Lung (tissue), 12 donors: ENCODE measurements around the gene PDE9A. TPM values are rescaled to one million over a fixed set of nuclear protein-coding genes. Genes with fewer than 3 reads are reported as not detected.

ENCODE experiments used
- ATAC-seq: fragments of 200-7000 bp; cut with Tn5 transposase; one replicate; pipeline ENCODE4 v1.9.1; 2020; ENCODE audit warnings: moderate number of reproducible peaks; ENCODE audit not compliant: insufficient read depth, low FRiP score
- DNase-seq, 3 donors: peaks; one replicate each; pipeline ENCODE4 v3.0.0-alpha.2; 2013 to 2017
- H3K27ac ChIP-seq, 2 donors: one replicate each; pipeline ENCODE4 v1.5.1; 2013; ENCODE audit warnings: mild to moderate bottlenecking in 2 of 2, moderate library complexity in 2 of 2, control low read depth in 1 of 2, inconsistent platforms in 1 of 2, low read depth in 1 of 2, low read length in 1 of 2
- H3K27me3 ChIP-seq, 3 donors: one replicate each; pipeline ENCODE4 v1.5.1; 2013; ENCODE audit warnings: low read length in 2 of 3; ENCODE audit not compliant: control insufficient read depth in 3 of 3, insufficient read depth in 3 of 3
- H3K36me3 ChIP-seq, 4 donors: one replicate each; pipeline ENCODE4 v1.5.1; 2013; ENCODE audit warnings: low read length in 4 of 4, mild to moderate bottlenecking in 1 of 4, moderate library complexity in 1 of 4; ENCODE audit not compliant: control insufficient read depth in 4 of 4, insufficient read depth in 4 of 4
- H3K4me1 ChIP-seq, 5 donors: one replicate each; pipeline ENCODE4 v1.5.1; 2013; ENCODE audit warnings: low read length in 5 of 5, mild to moderate bottlenecking in 2 of 5, moderate library complexity in 1 of 5; ENCODE audit not compliant: control insufficient read depth in 5 of 5, insufficient read depth in 5 of 5
- H3K4me3 ChIP-seq: one replicate; pipeline ENCODE4 v1.5.1; 2013; ENCODE audit warnings: mild to moderate bottlenecking, control low read depth, moderate library complexity
- H3K9ac ChIP-seq, 2 donors: one replicate each; pipeline ENCODE4 v1.5.1; 2013; ENCODE audit warnings: low read length in 2 of 2, control low read depth in 1 of 2; ENCODE audit not compliant: insufficient read depth in 1 of 2
- H3K9me3 ChIP-seq, 4 donors: one replicate each; pipeline ENCODE4 v1.5.1; 2013; ENCODE audit warnings: low read length in 3 of 4, mild to moderate bottlenecking in 1 of 4, moderate library complexity in 1 of 4; ENCODE audit not compliant: control insufficient read depth in 4 of 4, insufficient read depth in 3 of 4
- WGBS, 2 donors: extraction: QIAGEN DNeasy Blood & Tissue Kit; methylation state at CpG; one replicate each; pipeline ENCODE4 v1.1.7; 2013; 5-methylcytosine and 5-hydroxymethylcytosine counted together
- polyA plus RNA-seq, 2 donors: library from polyadenylated mRNA; stranded (reverse); fragments of 200-250 nt; gene quantifications; one replicate each; pipeline ENCODE4 v1.2.1, GENCODE V29; 2013
- total RNA-seq, 2 donors: library from RNA; depleted of rRNA in 1 of 2; stranded (reverse); fragments of >200 nt in 1 of 2; gene quantifications; one replicate each; pipeline ENCODE4 v1.2.1, GENCODE V29; 2014 to 2021
- TF ChIP-seq, protein P1 (sequence below): IDR thresholded peaks from 2 replicates; pipeline ENCODE4 v1.5.1; 2012; ENCODE audit warnings: mild to moderate bottlenecking; ENCODE audit errors: control extremely low read depth, extremely low read depth
- donor health status: control.
- donor health status: control.
- donor health status: Bipolar disorder and iron deficiency.
- donor health status: healthy.
- donor health status: DM: yes; HTN: yes; CAD: no.

Gene PDE9A
- total and polyA plus RNA-seq, 4 donors: 5.3 to 17.0 (median 6.9) TPM

GRCh38 chr21:42666023-42666747 is 12.8 kb downstream of the PDE9A start:
- Histone ChIP-seq H3K9me3 (peaks cover 0 to 7% (median 0%) of the 10 kb centered on the region in 4 donors), H3K4me3 (no peak overlapping the region), H3K9ac (no peak overlapping the region), H3K27me3 (no peaks in the 10 kb centered on the region), H3K4me1 (peaks cover 0 to 26% (median 5%) of the 10 kb centered on the region in 5 donors), H3K27ac (no peak overlapping the region), H3K36me3 (peaks cover 0 to 19% (median 0%) of the 10 kb centered on the region in 4 donors)
- TF ChIP-seq, protein P1, sequence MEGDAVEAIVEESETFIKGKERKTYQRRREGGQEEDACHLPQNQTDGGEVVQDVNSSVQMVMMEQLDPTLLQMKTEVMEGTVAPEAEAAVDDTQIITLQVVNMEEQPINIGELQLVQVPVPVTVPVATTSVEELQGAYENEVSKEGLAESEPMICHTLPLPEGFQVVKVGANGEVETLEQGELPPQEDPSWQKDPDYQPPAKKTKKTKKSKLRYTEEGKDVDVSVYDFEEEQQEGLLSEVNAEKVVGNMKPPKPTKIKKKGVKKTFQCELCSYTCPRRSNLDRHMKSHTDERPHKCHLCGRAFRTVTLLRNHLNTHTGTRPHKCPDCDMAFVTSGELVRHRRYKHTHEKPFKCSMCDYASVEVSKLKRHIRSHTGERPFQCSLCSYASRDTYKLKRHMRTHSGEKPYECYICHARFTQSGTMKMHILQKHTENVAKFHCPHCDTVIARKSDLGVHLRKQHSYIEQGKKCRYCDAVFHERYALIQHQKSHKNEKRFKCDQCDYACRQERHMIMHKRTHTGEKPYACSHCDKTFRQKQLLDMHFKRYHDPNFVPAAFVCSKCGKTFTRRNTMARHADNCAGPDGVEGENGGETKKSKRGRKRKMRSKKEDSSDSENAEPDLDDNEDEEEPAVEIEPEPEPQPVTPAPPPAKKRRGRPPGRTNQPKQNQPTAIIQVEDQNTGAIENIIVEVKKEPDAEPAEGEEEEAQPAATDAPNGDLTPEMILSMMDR: no peak
- no peak for ATAC-seq
- DNase-seq: no peak
- 87 to 91% methylated on average over 29 to 30 of the region's 30 CpGs for WGBS, 2 donors

DNA sequence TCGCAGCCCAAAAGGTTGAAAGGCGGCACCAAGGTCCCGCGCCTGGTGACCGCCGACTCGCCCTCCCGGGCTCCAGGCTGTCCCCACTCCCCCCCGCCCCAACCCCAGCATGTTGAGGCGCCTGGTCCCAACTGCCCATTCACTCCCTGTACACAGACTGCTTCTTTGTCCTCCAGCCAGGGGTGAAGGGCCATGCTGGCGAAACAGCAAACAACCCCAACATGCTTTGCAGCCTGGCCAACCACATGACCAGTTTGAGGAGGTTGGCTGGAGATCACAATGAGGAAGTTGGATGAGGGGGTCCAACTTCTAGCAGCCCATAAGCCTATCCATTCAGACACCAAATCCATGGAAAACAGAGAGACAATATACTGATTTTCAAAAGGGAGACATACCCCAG is 13.5 kb downstream of the PDE9A start:
- TF ChIP-seq, protein P1: no peak
- Histone ChIP-seq H3K27ac (no peak overlapping the region), H3K9me3 (peaks cover 0 to 7% (median 0%) of the 10 kb centered on the region in 4 donors), H3K27me3 (no peaks in the 10 kb centered on the region), H3K4me1 (peaks cover 0 to 26% (median 5%) of the 10 kb centered on the region in 5 donors), H3K4me3 (no peak overlapping the region), H3K9ac (no peak overlapping the region), H3K36me3 (peaks cover 0 to 19% (median 0%) of the 10 kb centered on the region in 4 donors)
- 94 to 96% methylated on average over 10 to 11 of the region's 11 CpGs for WGBS, 2 donors
- ATAC-seq (no peak), DNase-seq (peak in 1 of 3 donors; percentile 48)

DNA sequence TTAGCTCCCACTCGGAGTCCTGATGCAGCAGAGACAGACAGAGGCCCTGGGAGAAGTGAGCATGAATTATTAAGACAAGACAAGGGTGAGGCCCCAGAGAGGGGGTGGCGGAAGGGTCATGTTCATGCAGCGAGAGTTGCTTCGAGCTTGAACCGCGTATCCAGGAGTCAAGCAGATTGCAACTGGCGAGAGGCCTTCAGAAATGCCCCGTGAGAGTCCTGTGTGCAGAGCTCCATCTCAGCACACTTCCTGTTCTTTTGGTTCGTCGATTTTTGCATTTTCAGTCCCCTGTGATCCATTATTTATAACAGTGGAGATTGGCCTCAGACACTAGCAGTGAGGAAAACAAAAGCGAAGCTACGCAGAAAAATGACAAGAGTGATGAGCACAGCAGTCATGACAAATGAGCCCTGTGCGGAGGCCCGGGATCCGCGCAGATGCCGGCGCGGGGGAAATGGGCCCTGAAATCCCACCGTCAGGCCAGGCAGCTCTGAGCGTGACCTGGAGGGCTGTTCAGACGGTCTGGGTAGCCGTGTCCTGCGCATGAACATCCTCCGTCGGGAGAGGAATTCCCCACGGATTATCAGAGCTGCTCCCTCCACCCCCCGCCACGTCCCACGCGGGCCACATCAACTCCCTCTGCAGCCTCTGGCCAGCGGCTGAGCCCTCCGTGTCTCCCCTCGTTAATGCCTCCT is 15.0 kb downstream of the PDE9A start:
- Histone ChIP-seq H3K4me1 (peaks cover 0 to 36% (median 5%) of the 10 kb centered on the region in 5 donors), H3K9me3 (no peaks in the 10 kb centered on the region), H3K27ac (no peak overlapping the region), H3K4me3 (no peak overlapping the region), H3K27me3 (no peaks in the 10 kb centered on the region), H3K9ac (no peak overlapping the region), H3K36me3 (peaks cover 0 to 11% (median 0%) of the 10 kb centered on the region in 4 donors)
- TF ChIP-seq, protein P1: no peak
- ATAC-seq (no peak), DNase-seq (peak in 1 of 3 donors; percentile 19)
- 88 to 90% methylated on average over 34 of the region's 34 CpGs for WGBS, 2 donors
